Fibroblast of the aortic adventitia (primary cell): ENCODE results near the gene MTG2. TPM values are rescaled to one million over a fixed set of nuclear protein-coding genes. Genes with fewer than 3 reads are reported as not detected.

ENCODE experiments used
- DNase-seq: peaks from one replicate; pipeline ENCODE4 v3.0.0-alpha.2; 2010; ENCODE audit warnings: low read depth
- H3K4me3 ChIP-seq: 2 replicates; pipeline ENCODE4 v1.5.1; 2011; ENCODE audit warnings: low read depth, mild to moderate bottlenecking, control low read depth, low read length, moderate library complexity
- total RNA-seq: library from RNA; depleted of rRNA; stranded (reverse); fragments of >200 nt; gene quantifications from 2 replicates; pipeline ENCODE4 v1.2.3, GENCODE V29; 2012; ENCODE audit warnings: low replicate concordance
- TF ChIP-seq, protein P1 (sequence below): IDR thresholded peaks from 2 replicates; pipeline ENCODE4 v1.5.1; 2011; ENCODE audit warnings: mild to moderate bottlenecking, low read length, control low read depth, inconsistent platforms; ENCODE audit not compliant: insufficient read depth

The MTG2 gene
- total RNA-seq, 1 donor: 15.3 TPM

DNA sequence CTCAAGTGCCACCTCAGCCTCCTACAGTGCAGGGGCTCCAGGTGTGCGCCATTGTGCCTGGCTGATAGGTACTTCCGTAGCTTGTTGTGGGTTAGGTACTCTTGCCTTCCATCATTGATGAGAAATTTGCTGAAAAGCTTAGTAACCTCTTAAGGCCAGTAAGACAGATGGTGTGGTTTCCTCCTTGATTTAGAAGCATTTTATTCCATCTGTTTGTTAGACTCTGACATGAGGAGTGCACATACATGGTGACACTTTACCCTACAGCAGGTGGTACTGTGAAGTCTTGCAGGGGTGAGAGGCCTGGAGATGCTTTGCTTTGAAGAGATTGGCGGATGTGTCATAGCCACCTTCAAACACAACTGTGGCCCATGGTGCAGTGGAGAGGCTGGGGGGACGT is 14.8 kb upstream of the MTG2 start:
- TF ChIP-seq, protein P1, sequence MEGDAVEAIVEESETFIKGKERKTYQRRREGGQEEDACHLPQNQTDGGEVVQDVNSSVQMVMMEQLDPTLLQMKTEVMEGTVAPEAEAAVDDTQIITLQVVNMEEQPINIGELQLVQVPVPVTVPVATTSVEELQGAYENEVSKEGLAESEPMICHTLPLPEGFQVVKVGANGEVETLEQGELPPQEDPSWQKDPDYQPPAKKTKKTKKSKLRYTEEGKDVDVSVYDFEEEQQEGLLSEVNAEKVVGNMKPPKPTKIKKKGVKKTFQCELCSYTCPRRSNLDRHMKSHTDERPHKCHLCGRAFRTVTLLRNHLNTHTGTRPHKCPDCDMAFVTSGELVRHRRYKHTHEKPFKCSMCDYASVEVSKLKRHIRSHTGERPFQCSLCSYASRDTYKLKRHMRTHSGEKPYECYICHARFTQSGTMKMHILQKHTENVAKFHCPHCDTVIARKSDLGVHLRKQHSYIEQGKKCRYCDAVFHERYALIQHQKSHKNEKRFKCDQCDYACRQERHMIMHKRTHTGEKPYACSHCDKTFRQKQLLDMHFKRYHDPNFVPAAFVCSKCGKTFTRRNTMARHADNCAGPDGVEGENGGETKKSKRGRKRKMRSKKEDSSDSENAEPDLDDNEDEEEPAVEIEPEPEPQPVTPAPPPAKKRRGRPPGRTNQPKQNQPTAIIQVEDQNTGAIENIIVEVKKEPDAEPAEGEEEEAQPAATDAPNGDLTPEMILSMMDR: no peak
- H3K4me3 ChIP-seq: no peak overlapping the region
- DNase-seq: no peak

DNA sequence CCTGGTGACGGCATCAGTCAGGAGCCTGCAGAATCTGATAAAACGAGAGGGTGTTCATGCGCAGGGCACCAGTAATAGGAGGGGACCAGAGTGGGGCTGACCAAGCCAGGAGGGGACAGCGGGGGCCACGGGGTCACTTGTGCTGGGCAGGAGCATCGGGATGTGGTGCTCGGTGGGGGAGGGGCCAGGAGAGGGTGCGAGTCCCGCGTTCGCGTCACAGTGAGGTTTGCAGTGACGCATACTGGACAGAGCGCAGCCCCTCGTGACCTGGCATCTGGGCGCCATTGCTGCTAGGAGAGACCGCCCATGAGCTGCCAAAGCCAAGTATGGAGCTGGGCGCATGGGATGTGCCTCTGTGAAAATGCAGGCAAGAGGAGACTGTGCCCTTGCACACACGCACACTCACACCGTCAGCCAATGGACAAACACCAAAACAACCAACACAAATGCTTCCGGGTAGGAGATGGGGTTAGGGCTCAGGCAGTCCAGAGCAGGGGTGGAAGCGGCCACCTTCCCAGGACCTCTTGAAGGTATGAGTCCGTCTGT is 13.9 kb upstream of the MTG2 start:
- DNase-seq: no peak
- TF ChIP-seq, protein P1: no peak
- no peak overlapping the region for H3K4me3 ChIP-seq

- no peak for DNase-seq
- H3K4me3 ChIP-seq: no peak overlapping the region
- TF ChIP-seq, protein P1: no peak
Measured at GRCh38 chr20:62170536-62170935, 12.3 kb upstream of the MTG2 start.

DNA sequence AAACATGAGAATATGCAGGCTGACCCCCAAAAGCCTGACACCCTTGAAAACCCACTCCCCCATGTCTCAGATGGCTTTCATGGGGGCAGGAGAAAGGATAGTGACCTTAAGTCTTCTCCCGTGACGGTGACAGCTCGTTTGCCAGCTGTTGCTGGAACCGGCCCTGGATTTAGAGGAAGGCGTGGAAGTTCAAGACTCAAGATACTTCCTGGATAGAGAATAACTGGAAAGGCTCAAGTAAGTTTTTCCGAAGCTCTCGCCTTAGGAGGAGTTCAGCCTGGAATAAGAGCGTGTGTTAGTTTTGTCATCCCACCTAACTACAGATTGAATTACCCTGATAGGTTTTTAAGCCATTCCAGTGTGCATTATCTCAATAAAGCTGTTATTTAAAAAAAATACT is 11.6 kb upstream of the MTG2 start:
- H3K4me3 ChIP-seq: no peak overlapping the region
- TF ChIP-seq, protein P1: no peak
- DNase-seq: no peak

GRCh38 chr20:62172666-62173065 is 10.2 kb upstream of the MTG2 start:
- TF ChIP-seq, protein P1: no peak
- DNase-seq: no peak
- H3K4me3 ChIP-seq: no peak overlapping the region

GRCh38 chr20:62174021-62174804 is 8.6 kb upstream of the MTG2 start:
- no peak for DNase-seq
- TF ChIP-seq, protein P1: no peak
- no peak overlapping the region for H3K4me3 ChIP-seq
